ENCODE data around the gene SH3TC2. TPM values are rescaled to one million over a fixed set of nuclear protein-coding genes. Genes with fewer than 3 reads are reported as not detected.

Gene SH3TC2
- total and polyA plus RNA-seq, 10 of the 15 experiments (the other 5 are each of a cell fraction or from before 2014, with no cell fraction given), result not detected

DNA sequence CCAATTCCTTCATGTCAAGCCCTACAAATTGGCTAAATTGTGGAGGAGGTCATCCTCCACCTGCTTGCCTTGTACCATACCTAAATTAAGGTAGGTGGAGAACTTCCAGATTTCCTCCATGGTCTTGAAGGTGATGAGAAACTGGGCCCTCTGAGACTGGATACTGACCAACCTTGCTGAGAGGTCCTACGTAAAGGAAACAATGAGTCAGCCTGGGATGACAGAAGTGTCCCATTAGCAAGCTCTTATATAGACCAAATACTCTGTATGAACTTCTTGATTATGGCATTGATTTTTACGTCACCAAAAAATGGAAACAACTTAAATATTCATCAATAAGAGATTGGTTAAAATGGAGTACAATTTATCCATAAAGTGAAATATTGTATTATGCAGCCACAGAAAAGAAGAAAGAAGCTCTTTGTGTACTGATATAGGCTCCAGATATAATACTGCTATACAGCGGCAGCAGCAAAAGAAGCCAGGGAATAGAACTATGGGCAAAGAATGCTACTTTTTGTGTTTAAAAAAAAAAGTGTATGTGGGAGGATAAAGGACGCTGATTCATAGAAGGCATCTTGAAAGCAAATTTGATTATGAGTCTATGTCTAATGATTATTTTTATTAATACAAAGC, 18.3 kb downstream of the SH3TC2 start (continued):
- TF ChIP-seq SIN3A (IDR thresholded peaks at IDR 0.05; ENCODE audit: low read depth, low read length) (no peak), ZNF24 (IDR thresholded peaks at IDR 0.05) (no peak), FOS (IDR thresholded peaks at IDR 0.05; ENCODE audit: borderline replicate concordance, extremely low read depth, insufficient read length) (no peak), RCOR1 (conservative IDR thresholded peaks at IDR 0.05; ENCODE audit: low read depth, low read length) (no peak)
- TF ChIP-seq, protein P1, sequence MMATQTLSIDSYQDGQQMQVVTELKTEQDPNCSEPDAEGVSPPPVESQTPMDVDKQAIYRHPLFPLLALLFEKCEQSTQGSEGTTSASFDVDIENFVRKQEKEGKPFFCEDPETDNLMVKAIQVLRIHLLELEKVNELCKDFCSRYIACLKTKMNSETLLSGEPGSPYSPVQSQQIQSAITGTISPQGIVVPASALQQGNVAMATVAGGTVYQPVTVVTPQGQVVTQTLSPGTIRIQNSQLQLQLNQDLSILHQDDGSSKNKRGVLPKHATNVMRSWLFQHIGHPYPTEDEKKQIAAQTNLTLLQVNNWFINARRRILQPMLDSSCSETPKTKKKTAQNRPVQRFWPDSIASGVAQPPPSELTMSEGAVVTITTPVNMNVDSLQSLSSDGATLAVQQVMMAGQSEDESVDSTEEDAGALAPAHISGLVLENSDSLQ (IDR thresholded peaks at IDR 0.05), result no peak

DNA sequence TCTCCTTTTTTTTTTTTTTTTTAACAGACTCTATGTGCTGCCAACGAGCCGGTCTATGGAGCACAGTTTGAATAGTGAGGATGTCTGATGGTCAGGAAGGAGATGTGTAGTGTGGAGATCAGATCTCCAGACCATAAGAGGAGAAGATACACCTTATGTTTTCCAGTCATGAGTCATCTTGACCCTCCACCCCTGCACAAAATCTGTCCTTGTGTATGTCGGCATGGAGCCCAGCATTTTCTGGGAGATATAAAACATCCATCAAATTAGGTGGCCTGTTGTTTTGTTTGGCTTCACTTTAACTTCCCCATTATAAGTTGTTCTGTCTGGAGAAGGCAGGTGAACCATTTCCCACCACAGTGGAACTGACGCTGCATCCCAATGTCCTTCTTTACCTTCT, 19.2 kb downstream of the SH3TC2 start:
- Histone ChIP-seq H3K9me3 (replicated peaks; ENCODE audit: control insufficient read depth, insufficient read depth, low read length) (no peaks in the 10 kb centered on the region), H3K4me2 (ENCODE audit: control insufficient read depth, insufficient read depth) (no peak overlapping the region), H3K79me2 (ENCODE audit: control insufficient read depth, insufficient read depth, low read length) (no peaks in the 10 kb centered on the region), H3K36me3 (ENCODE audit: control insufficient read depth in 2 of 2, insufficient read depth in 2 of 2, low read length in 1 of 2) (no peaks in the 10 kb centered on the region), H3K9ac (ENCODE audit: control insufficient read depth, insufficient read depth, low read length) (no peak overlapping the region), H3K27me3 (replicated peaks in 1 of 2; ENCODE audit: control insufficient read depth in 2 of 2, insufficient read depth in 2 of 2, low read length in 1 of 2) (no peaks in the 10 kb centered on the region), H3K4me1 (ENCODE audit: control insufficient read depth, insufficient read depth, low read length) (no peaks in the 10 kb centered on the region), H4K20me1 (ENCODE audit: control insufficient read depth, insufficient read depth) (no peaks in the 10 kb centered on the region), H2AFZ (ENCODE audit: control insufficient read depth, low read depth, low read length) (no peak overlapping the region), H3K4me3 (no peak overlapping the region), H3K27ac (ENCODE audit: control insufficient read depth, insufficient read depth) (no peak overlapping the region)
- ATAC-seq (no peak), FAIRE-seq (no peak), DNase-seq (ENCODE audit: low read depth, low spot score) (no peak)
- intact Hi-C loops (cut with micrococcal nuclease; ENCODE audit: unreplicated experiment), result no loop called here
- 40% methylated on average over 2 of the region's 4 CpGs for WGBS (ENCODE audit: insufficient coverage, insufficient replicate concordance, low lambda C conversion rate, missing lambda C conversion rate)
- RAD21 ChIA-PET (ENCODE audit: unreplicated experiment), result no interaction called here
- in situ Hi-C loops (cut with MboI), result loop anchor here (25.0 kb wide), 1 partner anchor 856 kb away; no protein-coding TSS in a partner anchor
- SMC1A ChIA-PET (ENCODE audit: uncharacterized antibody, unreplicated experiment), result interaction anchor here (0.6 kb wide), 1 partner anchor 362 kb away, joined by 3 read pairs; no protein-coding TSS in a partner anchor
- no TSS peak for BruUV-seq (replicated peaks)
- POLR2A ChIA-PET, result no interaction called here
- CTCF ChIA-PET, result no interaction called here
- TF ChIP-seq GATAD2B (conservative IDR thresholded peaks at IDR 0.05; ENCODE audit: low read depth) (no peak), POLR2AphosphoS2 (IDR thresholded peaks at IDR 0.05; ENCODE audit: low read depth, low read length) (no peak), CEBPZ (IDR thresholded peaks at IDR 0.05; ENCODE audit: low read depth, low read length) (no peak), MTA3 (IDR thresholded peaks at IDR 0.05; ENCODE audit: borderline replicate concordance, low read length) (no peak)
- TF ChIP-seq, protein P2, sequence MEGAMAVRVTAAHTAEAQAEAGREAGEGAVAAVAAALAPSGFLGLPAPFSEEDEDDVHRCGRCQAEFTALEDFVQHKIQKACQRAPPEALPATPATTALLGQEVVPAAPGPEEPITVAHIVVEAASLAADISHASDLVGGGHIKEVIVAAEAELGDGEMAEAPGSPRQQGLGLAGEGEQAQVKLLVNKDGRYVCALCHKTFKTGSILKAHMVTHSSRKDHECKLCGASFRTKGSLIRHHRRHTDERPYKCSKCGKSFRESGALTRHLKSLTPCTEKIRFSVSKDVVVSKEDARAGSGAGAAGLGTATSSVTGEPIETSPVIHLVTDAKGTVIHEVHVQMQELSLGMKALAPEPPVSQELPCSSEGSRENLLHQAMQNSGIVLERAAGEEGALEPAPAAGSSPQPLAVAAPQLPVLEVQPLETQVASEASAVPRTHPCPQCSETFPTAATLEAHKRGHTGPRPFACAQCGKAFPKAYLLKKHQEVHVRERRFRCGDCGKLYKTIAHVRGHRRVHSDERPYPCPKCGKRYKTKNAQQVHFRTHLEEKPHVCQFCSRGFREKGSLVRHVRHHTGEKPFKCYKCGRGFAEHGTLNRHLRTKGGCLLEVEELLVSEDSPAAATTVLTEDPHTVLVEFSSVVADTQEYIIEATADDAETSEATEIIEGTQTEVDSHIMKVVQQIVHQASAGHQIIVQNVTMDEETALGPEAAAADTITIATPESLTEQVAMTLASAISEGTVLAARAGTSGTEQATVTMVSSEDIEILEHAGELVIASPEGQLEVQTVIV (IDR thresholded peaks at IDR 0.05; ENCODE audit: borderline replicate concordance, partially characterized antibody), result no peak

Measured in GM12878 (cell line).